GM18861 (cell line): ENCODE measurements around the gene TNPO3.
"Not testable (repeated sequence)": the region's sequence is repeated elsewhere in the genome, so short reads cannot be mapped to it uniquely, and the experiment has no call there.

Source experiments
- ATAC-seq: cut with Tn5 transposase; IDR thresholded peaks from one replicate; pipeline ENCODE4 v1.9.1; 2021; ENCODE audit not compliant: unreplicated experiment

Gene TNPO3

GRCh38 chr7:128924707-128925588 lies 130.0 kb downstream of the TNPO3 start:
- no peak for ATAC-seq

DNA sequence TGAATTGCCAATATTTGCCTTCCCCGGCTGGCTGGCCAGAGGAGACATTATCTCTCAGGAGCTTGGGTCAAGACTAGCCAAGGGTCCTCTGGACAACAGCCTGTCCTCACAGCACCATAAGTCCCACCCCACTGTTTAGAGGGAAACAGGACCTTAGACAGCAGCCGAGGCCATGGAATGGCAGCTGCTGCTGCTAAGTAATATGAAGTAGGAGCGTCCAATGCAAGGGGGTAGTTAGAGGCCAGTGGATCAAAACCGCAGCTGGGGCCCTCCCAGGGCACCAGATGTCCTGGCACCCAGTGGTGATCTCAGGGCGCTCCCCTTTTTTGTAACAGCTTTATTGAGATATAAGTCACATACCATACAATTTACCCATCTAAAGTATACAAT lies 131.5 kb downstream of the TNPO3 start:
- ATAC-seq = no peak

- ATAC-seq = no peak
These were observed 132.2 kb downstream of the TNPO3 start for GRCh38 chr7:128922496-128923410.

GRCh38 chr7:128921866-128922440 lies 133.0 kb downstream of the TNPO3 start:
- no peak for ATAC-seq

DNA sequence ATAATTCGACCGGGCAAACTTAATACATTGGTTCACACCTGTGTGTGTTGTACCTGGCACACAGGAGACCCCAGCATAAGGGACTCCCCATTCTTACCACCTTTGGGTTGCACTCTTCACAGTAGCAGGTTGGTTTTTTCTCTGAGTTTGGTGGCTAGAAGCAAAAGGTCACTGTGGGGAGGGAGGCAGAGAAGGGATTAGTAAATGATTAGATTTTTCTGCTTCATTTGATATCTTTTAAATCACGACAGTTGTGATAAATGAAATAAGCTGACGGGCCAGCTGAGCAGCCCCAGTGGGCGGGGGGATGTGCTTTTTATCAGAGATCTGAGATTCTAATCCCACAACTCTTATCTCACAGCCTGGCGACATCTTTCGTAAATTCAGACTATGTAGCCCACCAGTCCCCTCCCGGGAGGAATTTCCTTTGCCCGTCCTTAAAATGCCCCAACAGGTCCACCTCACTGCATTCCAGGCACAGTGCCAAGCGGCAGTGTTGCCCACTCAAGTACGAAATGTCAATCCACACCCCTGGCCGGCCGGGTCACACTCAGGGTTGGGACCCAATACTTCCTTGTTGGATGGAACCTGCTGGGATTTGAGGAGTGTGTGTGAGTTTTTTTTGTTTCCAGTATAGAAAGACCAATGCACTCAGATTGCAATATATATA lies 133.9 kb downstream of the TNPO3 start:
- ATAC-seq = no peak

- ATAC-seq = no peak
These were observed 134.8 kb downstream of the TNPO3 start for GRCh38 chr7:128919881-128920799.

DNA sequence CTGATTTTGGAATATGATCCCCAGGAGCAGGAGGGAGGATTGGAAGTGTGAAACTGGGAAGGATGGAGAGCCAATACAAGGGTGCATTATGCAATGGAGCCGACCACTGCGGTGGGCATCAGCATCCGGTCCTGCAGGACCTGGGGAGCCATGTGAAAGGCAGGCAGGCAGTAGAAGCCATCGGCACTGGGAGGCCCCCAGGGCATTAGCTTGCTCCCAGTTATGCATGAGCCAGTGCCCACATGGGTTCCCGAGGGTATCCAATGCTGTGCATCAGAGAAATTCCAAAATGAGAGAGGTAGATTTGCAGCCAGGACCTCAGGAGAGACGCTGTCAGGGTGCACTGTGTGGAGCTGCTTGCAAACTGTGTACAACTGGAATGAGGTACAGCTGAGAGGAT lies 135.7 kb downstream of the TNPO3 start:
- no peak for ATAC-seq

DNA sequence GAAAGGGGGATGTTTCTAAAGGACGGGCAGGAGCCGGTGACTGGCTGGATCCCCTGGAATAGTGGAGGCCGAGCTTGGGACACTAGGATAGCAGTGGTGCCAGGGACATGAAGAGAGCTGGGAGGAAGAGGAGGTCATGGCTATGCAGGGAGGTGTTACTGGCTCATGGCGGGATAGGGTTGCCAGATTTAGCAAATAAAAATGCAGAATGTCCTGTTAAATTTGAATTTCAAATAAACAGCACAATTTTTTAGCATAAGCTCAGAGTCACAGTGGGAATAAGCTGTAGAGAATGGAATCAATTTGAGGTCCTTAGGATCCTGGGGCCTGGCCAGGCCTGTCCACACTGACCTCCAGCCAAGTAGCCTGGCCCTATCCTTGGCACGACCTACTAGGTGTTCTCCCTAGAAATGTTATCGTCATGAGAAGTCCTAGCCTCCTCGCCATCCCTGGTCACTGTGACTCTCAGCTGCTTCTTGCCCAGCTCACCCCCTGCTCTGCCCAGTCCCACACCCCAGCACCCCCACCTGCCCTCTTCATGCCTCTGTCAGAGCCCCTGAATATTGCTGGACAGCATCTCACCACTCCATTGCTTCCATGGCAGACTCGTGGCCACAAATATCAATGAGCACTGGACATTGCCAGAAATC lies 136.8 kb downstream of the TNPO3 start:
- ATAC-seq = no peak

DNA sequence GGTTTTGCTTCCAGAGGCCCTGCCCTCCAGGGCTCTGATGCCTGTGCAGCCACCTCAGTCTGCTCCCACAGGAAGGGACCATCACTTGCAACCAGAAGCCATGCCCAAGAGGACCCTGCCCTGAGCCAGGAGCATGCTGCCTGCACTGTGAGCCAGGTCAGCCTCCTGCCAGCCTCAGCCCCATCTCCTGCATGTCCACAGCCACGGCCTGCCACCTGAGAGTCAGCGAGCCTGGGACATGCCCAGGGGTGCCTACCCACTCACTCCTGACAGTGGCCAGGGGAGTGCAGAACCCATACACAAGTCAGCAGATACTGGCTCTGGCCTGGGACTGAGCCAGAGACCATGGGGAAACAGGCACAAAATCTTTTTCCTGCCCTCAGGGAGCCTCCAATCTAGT lies 137.8 kb downstream of the TNPO3 start:
- no peak for ATAC-seq

- no peak for ATAC-seq
These were observed 138.3 kb downstream of the TNPO3 start for GRCh38 chr7:128916643-128916915.

GRCh38 chr7:128915841-128916642 lies 138.9 kb downstream of the TNPO3 start:
- ATAC-seq = no peak

- ATAC-seq = no peak
These were observed 139.6 kb downstream of the TNPO3 start for GRCh38 chr7:128915271-128915819.

- ATAC-seq = no peak
These were observed 140.3 kb downstream of the TNPO3 start for GRCh38 chr7:128914566-128915151.

DNA sequence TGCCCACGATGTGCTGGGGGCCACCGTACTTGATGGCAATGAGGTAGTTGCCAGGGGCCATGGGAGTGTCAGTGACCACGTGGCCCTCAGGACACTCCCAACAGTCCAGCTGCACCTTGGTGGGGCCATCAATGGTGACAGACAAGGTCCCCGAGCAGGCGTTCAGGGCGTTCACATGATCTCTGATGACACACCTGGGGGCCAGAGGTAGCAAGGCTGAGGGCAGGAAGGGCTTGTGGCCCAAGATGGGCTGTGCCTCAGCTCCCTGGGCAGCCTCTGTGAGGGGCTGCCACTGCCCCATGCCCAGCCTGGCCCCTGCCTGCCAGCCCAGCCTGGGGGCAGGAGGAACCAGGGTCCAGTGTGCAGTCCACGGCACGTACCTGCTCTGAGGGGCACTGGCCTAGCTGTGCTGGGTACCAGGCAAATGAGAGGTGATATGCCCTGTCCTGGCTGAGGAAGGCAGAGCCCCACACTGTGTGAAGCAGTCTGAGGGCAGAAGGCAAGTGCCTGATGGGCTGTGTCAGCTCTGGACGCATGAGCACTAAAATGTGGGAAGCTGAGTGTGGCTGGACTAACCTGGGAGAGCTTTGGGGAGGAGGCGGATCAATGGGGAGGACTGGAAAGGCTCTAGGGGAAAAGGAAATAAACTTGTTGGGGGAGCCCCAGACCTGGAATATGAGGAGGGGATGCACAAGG lies 140.9 kb downstream of the TNPO3 start:
- ATAC-seq = no peak

- not testable (repeated sequence) for ATAC-seq
These were observed 142.0 kb downstream of the TNPO3 start for GRCh38 chr7:128912709-128913495.

DNA sequence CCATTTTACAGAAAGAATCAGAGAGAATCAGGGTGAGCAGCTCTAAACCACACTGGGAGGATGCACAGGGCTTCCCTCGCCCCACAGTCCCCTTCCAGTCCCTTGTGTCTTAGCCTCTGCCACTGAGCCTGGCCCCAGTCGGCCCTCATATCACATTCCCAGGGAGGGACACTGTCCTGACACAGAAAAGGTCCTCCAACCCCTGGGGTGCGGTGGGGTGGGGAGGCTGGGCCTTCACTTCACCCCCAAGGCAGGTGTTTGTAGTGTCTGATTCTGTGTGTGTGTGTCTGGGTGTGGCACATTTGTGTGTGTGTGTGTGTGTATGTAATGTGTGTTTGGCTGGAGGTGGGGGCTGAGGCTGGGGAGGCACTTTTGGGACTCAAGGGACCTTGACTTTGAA lies 142.6 kb downstream of the TNPO3 start:
- ATAC-seq = no peak
